Measurements from ENCODE around the gene ETV6. TPM values are rescaled to one million over a fixed set of nuclear protein-coding genes. Genes with fewer than 3 reads are reported as not detected.

ETV6 gene
- total RNA-seq, 1 donor from 2014 or later: 11.9 TPM

- no peak for DNase-seq
These were observed 212.6 kb downstream of the ETV6 start for GRCh38 chr12:11861864-11862600.

DNA sequence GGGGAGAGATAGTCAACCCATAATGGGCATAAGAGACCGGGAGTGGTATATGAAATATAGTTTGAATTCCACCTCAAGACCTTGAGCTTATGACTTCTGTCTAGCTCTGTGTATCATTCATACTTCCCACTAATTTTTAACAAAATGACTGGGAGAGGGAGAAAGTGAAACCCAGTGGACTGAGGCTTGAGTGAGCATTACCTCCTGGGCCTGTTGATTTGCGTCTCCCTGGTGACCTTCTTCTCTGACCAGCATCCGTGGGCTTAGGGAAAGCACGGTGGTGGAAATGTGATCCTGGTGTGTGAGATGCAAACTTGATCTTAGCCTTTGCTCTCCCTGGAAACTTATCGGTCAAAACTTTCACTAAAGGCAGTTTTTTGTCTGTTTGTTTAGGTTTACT lies 213.3 kb downstream of the ETV6 start:
- peak; percentile 58 for DNase-seq

DNA sequence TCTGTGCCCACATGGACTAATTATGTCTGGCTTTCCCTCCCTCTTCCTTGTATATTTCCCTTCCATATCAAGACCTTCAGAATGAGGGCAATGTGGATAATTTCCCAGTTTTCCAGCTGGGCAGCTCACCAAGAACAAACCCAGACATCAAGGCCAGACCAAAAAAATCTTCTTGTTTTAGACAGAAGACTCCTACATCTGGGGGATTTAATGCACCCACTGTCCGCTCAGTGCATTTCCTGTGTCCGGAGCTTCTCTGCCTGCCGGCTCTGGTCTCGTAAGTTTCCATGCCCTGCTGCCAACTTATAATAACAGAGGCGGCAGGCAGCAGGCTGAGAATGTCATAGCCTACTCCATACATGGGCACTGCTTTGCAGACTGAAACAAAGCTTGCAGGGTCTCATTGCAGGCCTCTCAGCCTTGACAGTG lies 214.0 kb downstream of the ETV6 start:
- DNase-seq: peak; percentile 74

GRCh38 chr12:11863988-11864387 lies 214.5 kb downstream of the ETV6 start:
- DNase-seq: no peak

- DNase-seq: no peak
These were observed 216.3 kb downstream of the ETV6 start for GRCh38 chr12:11865824-11866223.

GRCh38 chr12:11868027-11868426 lies 218.6 kb downstream of the ETV6 start:
- DNase-seq: no peak

- no peak for DNase-seq
These were observed 219.9 kb downstream of the ETV6 start for GRCh38 chr12:11869406-11869805.

DNA sequence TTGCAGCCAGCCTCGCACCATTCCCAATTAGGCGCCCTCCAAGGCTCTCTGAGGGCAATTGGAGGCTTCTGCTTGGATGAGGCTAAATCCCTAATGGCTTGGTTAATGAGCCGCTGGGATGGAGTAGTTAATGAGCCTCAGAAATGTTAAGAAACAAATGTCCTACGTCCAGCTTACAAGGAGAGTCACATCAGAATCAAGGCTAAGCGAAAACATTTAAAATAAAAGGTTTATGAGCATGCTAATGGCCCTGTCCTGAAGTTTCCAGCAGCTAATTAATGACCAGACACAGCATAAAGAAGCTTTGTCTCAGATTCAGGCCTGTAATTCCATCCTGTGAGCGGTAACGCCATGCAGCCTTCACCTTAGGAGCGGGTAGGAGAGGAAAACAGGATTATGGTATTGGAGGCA lies 220.6 kb downstream of the ETV6 start:
- no peak for DNase-seq

- DNase-seq: no peak
These were observed 222.6 kb downstream of the ETV6 start for GRCh38 chr12:11872055-11872454.

GRCh38 chr12:11875414-11875935 lies 226.0 kb downstream of the ETV6 start:
- no peak for DNase-seq

DNA sequence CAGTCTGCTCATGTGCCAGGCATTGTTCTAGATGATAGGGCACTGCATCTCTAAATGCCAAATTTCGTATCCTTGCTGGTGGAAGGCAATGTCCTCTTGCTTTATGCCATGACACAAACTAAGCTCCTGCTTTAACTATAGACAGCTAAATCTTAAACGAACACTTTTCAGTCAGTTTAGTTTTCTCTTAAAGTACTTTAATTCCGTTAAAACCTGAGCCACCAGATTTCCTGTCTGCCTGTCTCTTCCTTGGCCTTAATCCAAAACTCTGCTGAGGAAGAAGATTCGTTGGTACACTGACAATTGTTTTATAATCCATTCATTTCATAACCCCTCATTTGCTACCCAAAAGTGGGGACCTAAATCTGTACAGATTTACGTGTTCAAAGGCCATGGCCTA lies 226.8 kb downstream of the ETV6 start:
- no peak for DNase-seq

GRCh38 chr12:11877102-11877826 lies 227.8 kb downstream of the ETV6 start:
- DNase-seq: no peak

DNA sequence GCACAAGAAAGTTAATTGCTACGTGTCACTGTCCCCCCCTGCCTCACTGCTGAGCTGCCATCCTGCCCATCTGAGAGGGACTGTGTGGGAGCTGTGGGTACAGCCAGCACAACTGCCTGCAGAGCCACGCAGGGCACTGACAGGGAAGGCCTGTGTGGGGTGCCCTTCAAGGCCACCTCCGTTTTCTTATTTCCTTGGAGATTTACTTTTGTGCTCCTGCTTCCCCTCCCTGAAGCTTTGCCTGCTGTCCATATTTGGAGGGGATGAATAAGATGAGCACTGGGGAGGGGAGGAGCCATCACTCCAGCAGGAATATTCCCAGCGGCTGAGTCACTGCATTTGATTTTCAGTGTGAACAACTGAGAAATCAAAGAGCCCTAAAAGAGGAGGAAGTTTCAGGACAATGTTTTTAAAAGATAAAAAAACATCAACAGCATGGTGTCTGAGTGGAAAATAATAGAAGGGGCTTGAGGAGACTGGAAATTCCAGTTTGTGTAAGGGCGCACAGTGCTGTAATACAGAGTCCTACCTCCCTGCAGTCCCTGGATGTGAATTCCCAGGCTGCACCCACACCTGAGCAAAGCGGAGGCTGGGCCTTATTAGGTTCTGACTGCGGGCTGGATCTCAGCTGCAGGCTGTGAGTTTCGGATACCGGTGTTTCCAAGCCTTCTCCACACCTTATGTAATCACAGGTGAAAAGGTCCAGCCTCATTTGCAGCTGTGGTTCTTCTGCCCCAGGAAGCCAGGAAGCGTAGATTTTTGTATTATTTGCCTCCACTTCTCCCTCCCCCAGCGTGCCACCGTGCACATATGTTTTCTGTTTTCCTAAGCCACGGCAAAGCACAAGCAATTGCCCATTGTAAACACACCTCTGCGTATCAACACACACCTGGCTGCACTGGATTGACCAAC lies 228.7 kb downstream of the ETV6 start:
- no peak for DNase-seq

DNA sequence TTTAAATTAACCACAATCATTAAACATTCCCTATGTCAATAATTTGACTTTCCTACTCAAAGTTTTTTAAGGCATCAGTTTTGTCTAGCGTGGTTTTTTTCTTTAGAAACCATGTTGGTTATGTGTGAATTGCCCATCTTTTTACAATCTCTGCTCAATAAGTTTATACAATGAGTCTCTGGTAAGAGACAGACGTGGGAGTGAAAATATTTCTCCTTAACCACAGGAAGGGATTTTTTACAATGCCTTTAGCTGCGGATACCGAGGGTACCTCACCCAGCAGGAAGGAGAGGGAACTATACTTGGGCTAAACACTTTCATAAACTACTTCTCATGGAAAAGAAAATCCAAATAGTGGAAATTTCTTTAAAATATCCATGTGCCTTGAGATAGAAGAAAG lies 229.8 kb downstream of the ETV6 start:
- no peak for DNase-seq

DNA sequence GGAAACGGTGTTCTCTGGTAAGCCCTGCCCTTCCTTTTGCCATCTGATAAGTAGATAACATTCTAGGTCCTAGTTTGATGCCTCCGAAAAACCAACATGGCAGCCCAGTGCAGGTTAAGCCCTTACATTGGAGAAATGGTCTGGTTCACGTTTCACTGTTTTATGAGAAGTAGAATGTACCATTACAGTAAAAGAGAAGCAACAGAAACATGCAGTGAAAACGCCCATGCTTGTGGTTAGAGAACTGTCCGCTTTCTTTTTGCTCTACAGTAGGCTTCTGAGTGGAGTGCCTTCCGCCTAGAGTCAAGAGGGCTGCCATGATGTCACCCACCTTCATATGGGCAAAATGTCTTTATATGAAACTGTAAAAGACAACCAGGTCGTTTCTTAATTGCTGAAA lies 230.9 kb downstream of the ETV6 start:
- DNase-seq: no peak

GRCh38 chr12:11881835-11882234 lies 232.4 kb downstream of the ETV6 start:
- no peak for DNase-seq

DNA sequence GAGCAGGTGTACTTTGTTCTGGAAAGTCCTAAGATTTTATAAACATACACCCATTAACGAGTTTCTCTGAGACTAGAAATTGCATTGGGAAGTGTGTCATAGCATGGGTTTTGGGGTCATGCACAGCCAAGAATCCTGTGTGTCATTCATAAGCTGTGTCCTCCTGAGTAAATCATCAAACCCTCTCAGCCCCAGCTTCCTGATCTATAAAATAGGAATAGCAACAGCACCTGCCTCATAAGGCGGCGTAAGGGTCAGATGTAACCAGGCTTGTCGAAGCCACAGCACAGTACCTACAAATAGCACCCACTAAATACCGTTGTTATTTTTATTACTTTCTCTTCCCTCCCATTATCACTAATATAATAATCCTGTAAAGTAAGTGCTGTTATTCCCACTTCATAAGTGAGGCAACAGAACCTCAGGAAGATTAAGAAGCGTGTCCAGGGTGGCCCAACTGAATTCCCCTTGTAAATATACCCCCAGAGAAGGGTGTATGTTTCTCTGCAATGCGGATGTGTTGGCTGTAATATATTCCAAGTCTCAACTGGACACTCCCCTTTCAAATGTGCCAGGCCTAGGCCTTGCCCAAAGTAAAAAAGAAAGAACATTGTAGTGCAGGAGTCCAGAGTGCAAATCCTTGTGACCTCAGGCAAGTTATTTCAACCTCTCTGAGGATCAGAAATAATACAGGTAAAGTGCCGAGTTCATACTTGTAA lies 233.0 kb downstream of the ETV6 start:
- no peak for DNase-seq

GRCh38 chr12:11884116-11884515 lies 234.6 kb downstream of the ETV6 start:
- no peak for DNase-seq

- DNase-seq: no peak
These were observed 235.2 kb downstream of the ETV6 start for GRCh38 chr12:11884706-11885105.

- no peak for DNase-seq
These were observed 236.0 kb downstream of the ETV6 start for GRCh38 chr12:11885261-11886038.

- DNase-seq: no peak
These were observed 236.9 kb downstream of the ETV6 start for GRCh38 chr12:11886339-11886738.
